Activated effector memory CD4-positive, alpha-beta T cell treated with Interleukin-2 at 50 U/mL for 16 hours (primary cell): ENCODE data around the gene TRPM3.
"Not testable (repeated sequence)": the region's sequence is repeated elsewhere in the genome, so short reads cannot be mapped to it uniquely, and the experiment has no call there.

Experiments used
- DNase-seq: peaks from one replicate; pipeline ENCODE4 v3.0.0-alpha.2; 2020

The TRPM3 gene

GRCh38 chr9:70811638-70812037 lies 309.8 kb downstream of the TRPM3 start:
- DNase-seq, result no peak

GRCh38 chr9:70806875-70807274 lies 314.5 kb downstream of the TRPM3 start:
- DNase-seq, result no peak

GRCh38 chr9:70805949-70806348 lies 315.5 kb downstream of the TRPM3 start:
- no peak for DNase-seq

- no peak for DNase-seq
Observed at GRCh38 chr9:70802758-70803436, 318.5 kb downstream of the TRPM3 start.

GRCh38 chr9:70802206-70802605 lies 319.2 kb downstream of the TRPM3 start:
- DNase-seq, result no peak

- DNase-seq, result no peak
Observed at GRCh38 chr9:70801181-70801829, 320.1 kb downstream of the TRPM3 start.

- no peak for DNase-seq
Observed at GRCh38 chr9:70798018-70798417, 323.4 kb downstream of the TRPM3 start.

- DNase-seq, result no peak
Observed at GRCh38 chr9:70795841-70796240, 325.6 kb downstream of the TRPM3 start.

GRCh38 chr9:70792796-70793195 lies 328.6 kb downstream of the TRPM3 start:
- no peak for DNase-seq

GRCh38 chr9:70791936-70792335 lies 329.5 kb downstream of the TRPM3 start:
- DNase-seq, result no peak

GRCh38 chr9:70789086-70789485 lies 332.3 kb downstream of the TRPM3 start:
- no peak for DNase-seq

GRCh38 chr9:70784456-70784855 lies 337.0 kb downstream of the TRPM3 start:
- no peak for DNase-seq

- no peak for DNase-seq
Observed at GRCh38 chr9:70778568-70778967, 342.9 kb downstream of the TRPM3 start.

GRCh38 chr9:70773579-70773978 lies 347.8 kb downstream of the TRPM3 start:
- no peak for DNase-seq

- no peak for DNase-seq
Observed at GRCh38 chr9:70772601-70773000, 348.8 kb downstream of the TRPM3 start.

- no peak for DNase-seq
Observed at GRCh38 chr9:70765946-70766345, 355.5 kb downstream of the TRPM3 start.

GRCh38 chr9:70761139-70761670 lies 360.2 kb downstream of the TRPM3 start:
- no peak for DNase-seq

GRCh38 chr9:70760228-70760627 lies 361.2 kb downstream of the TRPM3 start:
- no peak for DNase-seq

GRCh38 chr9:70753311-70753710 lies 368.1 kb downstream of the TRPM3 start:
- DNase-seq, result no peak

- DNase-seq, result no peak
Observed at GRCh38 chr9:70749066-70749465, 372.4 kb downstream of the TRPM3 start.

- DNase-seq, result no peak
Observed at GRCh38 chr9:70747261-70747718, 374.1 kb downstream of the TRPM3 start.

GRCh38 chr9:70746760-70747159 lies 374.7 kb downstream of the TRPM3 start:
- DNase-seq, result no peak

- DNase-seq, result no peak
Observed at GRCh38 chr9:70746316-70746715, 375.1 kb downstream of the TRPM3 start.

GRCh38 chr9:70724794-70725193 lies 396.6 kb downstream of the TRPM3 start:
- not testable (repeated sequence) for DNase-seq
